Measurements from ENCODE around the gene ATP11A. TPM values are rescaled to one million over a fixed set of nuclear protein-coding genes. Genes with fewer than 3 reads are reported as not detected.

The ATP11A gene
- total RNA-seq = 107 to 114 TPM (median 112 TPM) in 3 replicates

- peak; percentile 87 to 91 for DNase-seq (ENCODE audit: low spot score in 2 of 2, unreplicated experiment in 2 of 2)
- peaks cover 48% of the 10 kb centered on the region for H3K4me1 Mint-ChIP-seq
These were observed at the start of gene ATP11A for GRCh38 chr13:112689303-112690245. Gene ATP11A (plus strand): TSS chr13:112690038. CDS start chr13:112690417, 379 bp downstream.

GRCh38 chr13:112641456-112642089 is 48.3 kb upstream of the ATP11A start:
- no peak for TF ChIP-seq CTCF (IDR thresholded peaks at IDR 0.05; ENCODE audit: unreplicated experiment)
- no peak overlapping the region for H3K27ac Mint-ChIP-seq
- no peaks in the 10 kb centered on the region for H3K9me3 Mint-ChIP-seq
- peaks cover 19% of the 10 kb centered on the region for H3K27me3 Mint-ChIP-seq (ENCODE audit: low read depth)
- H3K4me1 Mint-ChIP-seq = peaks cover 14% of the 10 kb centered on the region
- H3K36me3 Mint-ChIP-seq = no peaks in the 10 kb centered on the region
- no peak overlapping the region for H3K4me3 Mint-ChIP-seq
- no peak for DNase-seq (ENCODE audit: low spot score in 2 of 2, unreplicated experiment in 2 of 2)

More at GRCh38 chr13:112689303-112690245, at the start of gene ATP11A:
- no peak for TF ChIP-seq CTCF (IDR thresholded peaks at IDR 0.05; ENCODE audit: unreplicated experiment)
- Mint-ChIP-seq H3K9me3 (no peaks in the 10 kb centered on the region), H3K27me3 (ENCODE audit: low read depth) (no peaks in the 10 kb centered on the region), H3K27ac (peak within 1 kb of the TSS; percentile 90), H3K4me3 (peak within 1 kb of the TSS; percentile 80), H3K36me3 (no peaks in the 10 kb centered on the region)

- no peak overlapping the region for H3K27ac Mint-ChIP-seq
- H3K27me3 Mint-ChIP-seq (ENCODE audit: low read depth) = peaks cover 19% of the 10 kb centered on the region
- TF ChIP-seq CTCF (IDR thresholded peaks at IDR 0.05; ENCODE audit: unreplicated experiment) = no peak
- no peaks in the 10 kb centered on the region for H3K36me3 Mint-ChIP-seq
- H3K4me3 Mint-ChIP-seq = no peak overlapping the region
- DNase-seq (ENCODE audit: low spot score in 2 of 2, unreplicated experiment in 2 of 2) = no peak
- no peaks in the 10 kb centered on the region for H3K9me3 Mint-ChIP-seq
- H3K4me1 Mint-ChIP-seq = peaks cover 14% of the 10 kb centered on the region
These were observed 47.8 kb upstream of the ATP11A start for GRCh38 chr13:112642090-112642460.

- Mint-ChIP-seq H3K4me3 (no peak overlapping the region), H3K27me3 (ENCODE audit: low read depth) (peaks cover 13% of the 10 kb centered on the region), H3K9me3 (no peaks in the 10 kb centered on the region), H3K4me1 (peaks cover 8% of the 10 kb centered on the region), H3K36me3 (no peaks in the 10 kb centered on the region), H3K27ac (no peak overlapping the region)
- no peak for TF ChIP-seq CTCF (IDR thresholded peaks at IDR 0.05; ENCODE audit: unreplicated experiment)
- DNase-seq (ENCODE audit: low spot score in 2 of 2, unreplicated experiment in 2 of 2) = no peak
These were observed 45.9 kb upstream of the ATP11A start for GRCh38 chr13:112643759-112644459.

- Mint-ChIP-seq H3K9me3 (no peaks in the 10 kb centered on the region), H3K4me1 (peaks cover 7% of the 10 kb centered on the region), H3K27ac (no peak overlapping the region), H3K27me3 (ENCODE audit: low read depth) (peaks cover 2% of the 10 kb centered on the region), H3K36me3 (no peaks in the 10 kb centered on the region), H3K4me3 (no peak overlapping the region)
- DNase-seq (ENCODE audit: low spot score in 2 of 2, unreplicated experiment in 2 of 2) = no peak
- no peak for TF ChIP-seq CTCF (IDR thresholded peaks at IDR 0.05; ENCODE audit: unreplicated experiment)
These were observed 44.4 kb upstream of the ATP11A start for GRCh38 chr13:112645327-112645914.
